HepG2 (cell line): Measurements from ENCODE around the gene TBC1D10A. TPM values are rescaled to one million over a fixed set of nuclear protein-coding genes. Genes with fewer than 3 reads are reported as not detected.

ENCODE experiments used
- CBFB ChIP-seq: sonication (generic); formaldehyde crosslinking; IDR thresholded peaks from 2 replicates; pipeline ENCODE4 v1.4.0; 2020; ENCODE audit warnings: missing genetic modification reagents
- CBX5 ChIP-seq: sonication (generic); formaldehyde crosslinking; IDR thresholded peaks from 2 replicates; pipeline ENCODE4 v1.4.0; 2020; ENCODE audit warnings: missing genetic modification reagents, borderline replicate concordance
- EP300 ChIP-seq, 3 experiments: sonication (generic) in 1 of 3; formaldehyde crosslinking in 1 of 3; IDR thresholded peaks; 2 replicates each; pipeline versions ENCODE4 v1.5.1 to v1.6.1; 2011 to 2020; ENCODE audit warnings: low read depth in 2 of 3, low read length in 2 of 3, borderline replicate concordance in 1 of 3, improper control_type of control experiment in 1 of 3, mild to moderate bottlenecking in 1 of 3, missing genetic modification reagents in 1 of 3, moderate library complexity in 1 of 3
- FOXJ3 ChIP-seq: sonication (generic); formaldehyde crosslinking; IDR thresholded peaks from 2 replicates; pipeline ENCODE4 v1.4.0; 2020; ENCODE audit warnings: missing genetic modification reagents, mild to moderate bottlenecking, borderline replicate concordance
- IRX3 ChIP-seq: sonication (generic); formaldehyde crosslinking; IDR thresholded peaks from 2 replicates; pipeline ENCODE4 v1.8.1; 2023; ENCODE audit warnings: mild to moderate bottlenecking, low read depth, missing genetic modification reagents, borderline replicate concordance
- KAT8 ChIP-seq: IDR thresholded peaks from 2 replicates; pipeline ENCODE4 v1.6.1; 2016; ENCODE audit warnings: missing genetic modification reagents, missing compliant biosample characterization
- MXD4 ChIP-seq: IDR thresholded peaks from 2 replicates; pipeline ENCODE4 v1.6.1; 2016; ENCODE audit warnings: mild to moderate bottlenecking, missing biosample characterization, missing genetic modification reagents
- MYC ChIP-seq: sonication (generic); formaldehyde crosslinking; IDR thresholded peaks from 2 replicates; pipeline ENCODE4 v1.9.0; 2021; ENCODE audit warnings: missing genetic modification reagents, borderline replicate concordance
- RBM39 ChIP-seq: fragments of 200-400 bp; formaldehyde crosslinking; IDR thresholded peaks from one replicate; pipeline ENCODE4 v1.6.1; 2018; ENCODE audit warnings: antibody characterized with exemption, mild to moderate bottlenecking, low read depth, low read length; ENCODE audit not compliant: poor library complexity, severe bottlenecking
- SMAD3 ChIP-seq: sonication (generic); formaldehyde crosslinking; IDR thresholded peaks from 2 replicates; pipeline ENCODE4 v1.4.0; 2020; ENCODE audit warnings: missing genetic modification reagents
- SMC3 ChIP-seq: IDR thresholded peaks from 2 replicates; pipeline ENCODE4 v1.6.1; 2011; ENCODE audit warnings: low read length, improper control_type of control experiment
- STAG1 ChIP-seq: sonication (generic); formaldehyde crosslinking; IDR thresholded peaks from 2 replicates; pipeline ENCODE4 v1.4.0; 2020; ENCODE audit warnings: missing genetic modification reagents
- THAP11 ChIP-seq: IDR thresholded peaks from 2 replicates; pipeline ENCODE4 v1.6.1; 2016; ENCODE audit warnings: missing biosample characterization, missing genetic modification reagents
- TP53 ChIP-seq: sonication (generic); formaldehyde crosslinking; conservative IDR thresholded peaks from 2 replicates; pipeline ENCODE4 v1.4.0; 2020; ENCODE audit warnings: missing genetic modification reagents
- YY1 ChIP-seq: IDR thresholded peaks from 2 replicates; pipeline ENCODE4 v1.6.1; 2011; ENCODE audit warnings: low read length, low read depth, moderate library complexity, mild to moderate bottlenecking; ENCODE audit not compliant: insufficient read depth, insufficient replicate concordance
- ZBTB38 ChIP-seq: sonication (generic); formaldehyde crosslinking; IDR thresholded peaks from 2 replicates; pipeline ENCODE4 v1.5.1; 2020; ENCODE audit warnings: mild to moderate bottlenecking, missing genetic modification reagents
- ZNF225 ChIP-seq: sonication (generic); formaldehyde crosslinking; IDR thresholded peaks from 2 replicates; pipeline ENCODE4 v1.4.0; 2020; ENCODE audit warnings: mild to moderate bottlenecking, missing genetic modification reagents
- polyA plus RNA-seq, 8 experiments: library from polyadenylated mRNA; depleted of rRNA in 3 of 8; stranded (reverse) in 7 of 8; unstranded in 1 of 8; fragments of >200 nt; fragmentation: Illumina TruSeq in 4 of 8; extraction: Trizol in 4 of 8; gene quantifications; 2 replicates each; pipeline versions ENCODE4 v1.2.1 to v1.2.3, GENCODE V29; 2011 to 2016; ENCODE audit warnings: low read depth in 4 of 8, missing spikeins in 1 of 8, mixed read lengths in 1 of 8; ENCODE audit not compliant: insufficient read depth in 1 of 8
- total RNA-seq, 5 experiments: library from RNA; depleted of rRNA; stranded (reverse); fragments of >200 nt; fragmentation: Illumina TruSeq; extraction: Trizol; gene quantifications; 2 replicates each; pipeline ENCODE4 v1.2.3, GENCODE V29; 2016; ENCODE audit warnings: low read depth in 1 of 5
- TF ChIP-seq, protein P1 (sequence below): IDR thresholded peaks from 2 replicates; pipeline ENCODE4 v1.6.1; 2016; ENCODE audit warnings: mild to moderate bottlenecking
- TF ChIP-seq, protein P2 (sequence below), 2 experiments: sonication (generic) in 1 of 2; formaldehyde crosslinking in 1 of 2; IDR thresholded peaks; 2 replicates each; pipeline versions ENCODE4 v1.4.0 to v1.6.1; 2018 to 2020; ENCODE audit warnings: missing genetic modification reagents in 2 of 2, borderline replicate concordance in 1 of 2, low read depth in 1 of 2, mild to moderate bottlenecking in 1 of 2, missing biosample characterization in 1 of 2
- TF ChIP-seq, protein P3 (sequence below): sonication (generic); formaldehyde crosslinking; IDR thresholded peaks from 2 replicates; pipeline ENCODE4 v1.4.0; 2020; ENCODE audit warnings: missing genetic modification reagents
- TF ChIP-seq, protein P4 (sequence below): IDR thresholded peaks from 2 replicates; pipeline ENCODE4 v1.6.1; 2016; ENCODE audit warnings: low read depth

The TBC1D10A gene
- total and polyA plus RNA-seq, 2 of the 13 experiments (the other 11 are each of a cell fraction or from before 2014, with no cell fraction given) = 4.2 to 4.9 TPM

DNA sequence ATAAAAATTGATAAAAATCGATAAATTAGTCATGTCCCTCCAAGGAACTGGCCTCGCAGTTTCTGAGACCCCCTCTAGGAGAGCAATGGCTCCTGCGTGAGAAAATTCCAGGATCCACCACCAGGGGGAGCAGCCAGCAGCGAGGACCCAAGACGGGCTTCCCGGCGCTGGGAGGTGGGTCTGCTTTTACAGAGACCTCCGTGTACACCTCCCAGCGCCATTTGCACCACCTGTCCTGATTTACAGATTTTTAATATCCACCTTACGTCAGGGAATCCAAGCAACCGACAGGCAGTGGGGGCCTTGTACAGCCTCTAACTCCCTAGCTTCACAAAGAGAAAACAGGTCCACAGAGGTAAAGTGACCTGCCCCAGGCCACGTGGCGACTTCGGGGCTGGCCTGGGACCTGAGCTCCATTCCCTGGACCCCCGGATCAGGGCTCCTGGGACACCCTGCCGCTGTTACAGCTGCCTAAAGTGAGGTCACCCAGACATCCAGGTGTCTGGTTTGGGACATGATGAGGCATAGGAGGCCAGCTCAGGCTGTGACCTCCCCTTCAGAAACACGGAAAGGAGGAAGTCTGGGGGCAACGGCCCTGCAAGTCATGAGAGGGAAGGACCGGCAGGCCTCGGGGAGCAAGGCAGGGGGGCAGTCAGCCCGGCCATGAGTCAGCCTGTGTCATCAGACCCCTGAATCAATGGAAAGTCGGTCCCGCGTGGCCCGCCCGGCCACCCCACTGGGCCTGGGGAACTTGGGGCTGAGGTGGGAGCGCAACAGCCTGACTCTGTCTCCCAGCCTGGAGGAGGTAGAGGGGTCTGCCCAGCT, 63.6 kb downstream of the TBC1D10A start (continued):
- TF ChIP-seq, protein P1, sequence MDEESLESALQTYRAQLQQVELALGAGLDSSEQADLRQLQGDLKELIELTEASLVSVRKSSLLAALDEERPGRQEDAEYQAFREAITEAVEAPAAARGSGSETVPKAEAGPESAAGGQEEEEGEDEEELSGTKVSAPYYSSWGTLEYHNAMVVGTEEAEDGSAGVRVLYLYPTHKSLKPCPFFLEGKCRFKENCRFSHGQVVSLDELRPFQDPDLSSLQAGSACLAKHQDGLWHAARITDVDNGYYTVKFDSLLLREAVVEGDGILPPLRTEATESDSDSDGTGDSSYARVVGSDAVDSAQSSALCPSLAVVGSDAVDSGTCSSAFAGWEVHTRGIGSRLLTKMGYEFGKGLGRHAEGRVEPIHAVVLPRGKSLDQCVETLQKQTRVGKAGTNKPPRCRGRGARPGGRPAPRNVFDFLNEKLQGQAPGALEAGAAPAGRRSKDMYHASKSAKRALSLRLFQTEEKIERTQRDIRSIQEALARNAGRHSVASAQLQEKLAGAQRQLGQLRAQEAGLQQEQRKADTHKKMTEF = peak; percentile 33; the same call in 1 of the 2 replicates
- no peak for TF ChIP-seq IRX3 (CRISPR knock-in tag)
- 0 out of 2 replicates have a peak, but pooled peaks have one; percentile 31 for TF ChIP-seq MXD4
- peak; percentile 52 for TF ChIP-seq STAG1 (CRISPR knock-in tag)
- 0 out of 2 replicates have a peak, but pooled peaks have one; percentile 31 for TF ChIP-seq THAP11 (CRISPR knock-in tag)
- TF ChIP-seq, protein P2, sequence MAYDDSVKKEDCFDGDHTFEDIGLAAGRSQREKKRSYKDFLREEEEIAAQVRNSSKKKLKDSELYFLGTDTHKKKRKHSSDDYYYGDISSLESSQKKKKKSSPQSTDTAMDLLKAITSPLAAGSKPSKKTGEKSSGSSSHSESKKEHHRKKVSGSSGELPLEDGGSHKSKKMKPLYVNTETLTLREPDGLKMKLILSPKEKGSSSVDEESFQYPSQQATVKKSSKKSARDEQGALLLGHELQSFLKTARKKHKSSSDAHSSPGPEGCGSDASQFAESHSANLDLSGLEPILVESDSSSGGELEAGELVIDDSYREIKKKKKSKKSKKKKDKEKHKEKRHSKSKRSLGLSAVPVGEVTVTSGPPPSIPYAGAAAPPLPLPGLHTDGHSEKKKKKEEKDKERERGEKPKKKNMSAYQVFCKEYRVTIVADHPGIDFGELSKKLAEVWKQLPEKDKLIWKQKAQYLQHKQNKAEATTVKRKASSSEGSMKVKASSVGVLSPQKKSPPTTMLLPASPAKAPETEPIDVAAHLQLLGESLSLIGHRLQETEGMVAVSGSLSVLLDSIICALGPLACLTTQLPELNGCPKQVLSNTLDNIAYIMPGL (CRISPR knock-in tag; IDR thresholded peaks at IDR 0.05; ENCODE audit: borderline replicate concordance in 1 of 2, low read depth in 1 of 2) = 0 out of 4 replicates have a peak, but pooled peaks of 1 of the 2 experiments have one; percentile 49
- peak; percentile 61 for TF ChIP-seq YY1
- TF ChIP-seq, protein P3, sequence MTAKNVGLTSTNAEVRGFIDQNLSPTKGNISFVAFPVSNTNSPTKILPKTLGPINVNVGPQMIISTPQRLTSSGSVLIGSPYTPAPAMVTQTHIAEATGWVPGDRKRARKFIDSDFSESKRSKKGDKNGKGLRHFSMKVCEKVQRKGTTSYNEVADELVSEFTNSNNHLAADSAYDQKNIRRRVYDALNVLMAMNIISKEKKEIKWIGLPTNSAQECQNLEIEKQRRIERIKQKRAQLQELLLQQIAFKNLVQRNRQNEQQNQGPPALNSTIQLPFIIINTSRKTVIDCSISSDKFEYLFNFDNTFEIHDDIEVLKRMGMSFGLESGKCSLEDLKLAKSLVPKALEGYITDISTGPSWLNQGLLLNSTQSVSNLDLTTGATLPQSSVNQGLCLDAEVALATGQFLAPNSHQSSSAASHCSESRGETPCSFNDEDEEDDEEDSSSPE (CRISPR knock-in tag) = 0 out of 2 replicates have a peak, but pooled peaks have one; percentile 38
- TF ChIP-seq SMC3 = peak; percentile 59
- no peak for TF ChIP-seq CBFB (CRISPR knock-in tag)
- peak; percentile 39 for TF ChIP-seq RBM39
- TF ChIP-seq, protein P4, sequence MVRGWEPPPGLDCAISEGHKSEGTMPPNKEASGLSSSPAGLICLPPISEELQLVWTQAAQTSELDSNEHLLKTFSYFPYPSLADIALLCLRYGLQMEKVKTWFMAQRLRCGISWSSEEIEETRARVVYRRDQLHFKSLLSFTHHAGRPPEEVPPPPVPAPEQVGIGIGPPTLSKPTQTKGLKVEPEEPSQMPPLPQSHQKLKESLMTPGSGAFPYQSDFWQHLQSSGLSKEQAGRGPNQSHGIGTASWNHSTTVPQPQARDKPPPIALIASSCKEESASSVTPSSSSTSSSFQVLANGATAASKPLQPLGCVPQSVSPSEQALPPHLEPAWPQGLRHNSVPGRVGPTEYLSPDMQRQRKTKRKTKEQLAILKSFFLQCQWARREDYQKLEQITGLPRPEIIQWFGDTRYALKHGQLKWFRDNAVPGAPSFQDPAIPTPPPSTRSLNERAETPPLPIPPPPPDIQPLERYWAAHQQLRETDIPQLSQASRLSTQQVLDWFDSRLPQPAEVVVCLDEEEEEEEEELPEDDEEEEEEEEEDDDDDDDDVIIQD = 0 out of 2 replicates have a peak, but pooled peaks have one; percentile 9
- no peak for TF ChIP-seq ZNF225 (CRISPR knock-in tag)
- TF ChIP-seq ZBTB38 = peak; percentile 16; the same call in 1 of the 2 replicates
- TF ChIP-seq TP53 (CRISPR knock-in tag) = no peak
- peak; percentile 25; the same call in 1 of the 2 replicates for TF ChIP-seq SMAD3 (CRISPR knock-in tag)
- TF ChIP-seq MYC = peak; percentile 40; the same call in 1 of the 2 replicates
- TF ChIP-seq KAT8 (CRISPR knock-in tag) = peak; percentile 19; the same call in 1 of the 2 replicates
- TF ChIP-seq FOXJ3 (CRISPR knock-in tag) = no peak
- no peak for TF ChIP-seq EP300 (IDR thresholded peaks at IDR 0.05; ENCODE audit: low read depth in 2 of 2, low read length in 2 of 2)
- TF ChIP-seq EP300 (CRISPR knock-in tag; IDR thresholded peaks at IDR 0.05; ENCODE audit: borderline replicate concordance) = no peak
- TF ChIP-seq CBX5 = 0 out of 2 replicates have a peak, but pooled peaks have one; percentile 24
